HG02798 (cell line): ENCODE results near the gene CYTH3.

Source experiments
- ATAC-seq: cut with Tn5 transposase; IDR thresholded peaks from one replicate; pipeline ENCODE4 v1.9.1; 2021; ENCODE audit warnings: mild to moderate bottlenecking; ENCODE audit not compliant: unreplicated experiment, poor library complexity

CYTH3 gene

GRCh38 chr7:6259257-6259656 lies 13.2 kb downstream of the CYTH3 start:
- no peak for ATAC-seq

- ATAC-seq: no peak
Measured at GRCh38 chr7:6258440-6259182, 13.8 kb downstream of the CYTH3 start.

- no peak for ATAC-seq
Measured at GRCh38 chr7:6257675-6258074, 14.7 kb downstream of the CYTH3 start.

- peak; percentile 73 for ATAC-seq
Measured at GRCh38 chr7:6256677-6257535, 15.5 kb downstream of the CYTH3 start.

- no peak for ATAC-seq
Measured at GRCh38 chr7:6256109-6256483, 16.3 kb downstream of the CYTH3 start.

- ATAC-seq: no peak
Measured at GRCh38 chr7:6254866-6255265, 17.6 kb downstream of the CYTH3 start.

GRCh38 chr7:6252748-6253147 lies 19.7 kb downstream of the CYTH3 start:
- no peak for ATAC-seq

GRCh38 chr7:6252341-6252746 lies 20.1 kb downstream of the CYTH3 start:
- no peak for ATAC-seq

- ATAC-seq: no peak
Measured at GRCh38 chr7:6251653-6252052, 20.8 kb downstream of the CYTH3 start.

GRCh38 chr7:6250364-6250833 lies 22.0 kb downstream of the CYTH3 start:
- ATAC-seq: peak; percentile 90

- ATAC-seq: no peak
Measured at GRCh38 chr7:6249043-6249442, 23.4 kb downstream of the CYTH3 start.

- ATAC-seq: no peak
Measured at GRCh38 chr7:6248581-6248980, 23.8 kb downstream of the CYTH3 start.

- no peak for ATAC-seq
Measured at GRCh38 chr7:6246251-6246917, 26.0 kb downstream of the CYTH3 start.

- ATAC-seq: no peak
Measured at GRCh38 chr7:6244021-6244420, 28.4 kb downstream of the CYTH3 start.

GRCh38 chr7:6243168-6243567 lies 29.3 kb downstream of the CYTH3 start:
- no peak for ATAC-seq

GRCh38 chr7:6242561-6242960 lies 29.9 kb downstream of the CYTH3 start:
- ATAC-seq: no peak

GRCh38 chr7:6241607-6241973 lies 30.8 kb downstream of the CYTH3 start:
- ATAC-seq: no peak

- ATAC-seq: no peak
Measured at GRCh38 chr7:6238309-6238925, 34.0 kb downstream of the CYTH3 start.

GRCh38 chr7:6237730-6238129 lies 34.7 kb downstream of the CYTH3 start:
- no peak for ATAC-seq

GRCh38 chr7:6237011-6237410 lies 35.4 kb downstream of the CYTH3 start:
- ATAC-seq: no peak
